OCI-LY7 (cell line): ENCODE results near the gene NKX2-1. TPM values are rescaled to one million over a fixed set of nuclear protein-coding genes. Genes with fewer than 3 reads are reported as not detected.

ENCODE experiments used
- BruUV-seq: library from RNA; stranded (reverse); fragments of 400-500 nt; replicated peaks from 2 replicates; lab custom pipeline; 2021; lab: Mats Ljungman, UMichigan
- CTCF ChIA-PET: fragments of 300-600 bp; sonication (Branson Sonifier 250); formaldehyde crosslinking; loops from one replicate; lab custom pipeline; 2022; ENCODE audit warnings: antibody characterized with exemption; ENCODE audit not compliant: unreplicated experiment; lab: Charles Lee
- POLR2A ChIA-PET: fragments of 300-600 bp; sonication (Branson Sonifier 250); formaldehyde crosslinking; loops from one replicate; lab custom pipeline; 2022; ENCODE audit warnings: antibody characterized with exemption; lab: Charles Lee
- DNase-seq: peaks from one replicate; pipeline ENCODE4 v3.0.0-alpha.2; 2015; ENCODE audit warnings: low spot score
- H2AFZ ChIP-seq: fragments of 200-600 bp; sonication (generic), shearing (Covaris generic); 2 replicates; pipeline ENCODE4 v1.6.1; 2014; ENCODE audit warnings: mild to moderate bottlenecking, antibody characterized with exemption, low read length, moderate library complexity
- H3K27ac ChIP-seq: fragments of 200-600 bp; sonication (generic); 2 replicates; pipeline ENCODE4 v1.5.1; 2014; ENCODE audit warnings: mixed run types, low read depth, mild to moderate bottlenecking, moderate library complexity, low read length, inconsistent platforms; ENCODE audit not compliant: poor library complexity, severe bottlenecking
- H3K36me3 ChIP-seq: fragments of 200-600 bp; sonication (generic); 2 replicates; pipeline ENCODE4 v1.6.1; 2014; ENCODE audit warnings: mild to moderate bottlenecking, antibody characterized with exemption, low read length, moderate library complexity, mixed read lengths; ENCODE audit not compliant: insufficient read depth
- H3K4me1 ChIP-seq: fragments of 200-600 bp; sonication (generic); 2 replicates; pipeline ENCODE4 v1.5.1; 2014; ENCODE audit warnings: mild to moderate bottlenecking, low read length; ENCODE audit not compliant: insufficient read depth, poor library complexity, severe bottlenecking
- H3K4me2 ChIP-seq: fragments of 200-600 bp; sonication (generic); 2 replicates; pipeline ENCODE4 v1.6.1; 2014; ENCODE audit warnings: mild to moderate bottlenecking, low read length
- H3K4me3 ChIP-seq: fragments of 200-600 bp; sonication (generic); 2 replicates; pipeline ENCODE4 v1.5.1; 2014; ENCODE audit warnings: mild to moderate bottlenecking, low read depth, low read length; ENCODE audit not compliant: poor library complexity, severe bottlenecking
- H3K79me2 ChIP-seq: fragments of 200-600 bp; sonication (generic); 2 replicates; pipeline ENCODE4 v1.6.1; 2016; ENCODE audit warnings: low read depth, mild to moderate bottlenecking, low read length, moderate library complexity, mixed read lengths; ENCODE audit not compliant: insufficient read depth
- H3K9me2 ChIP-seq: fragments of 200-600 bp; sonication (generic); 2 replicates; pipeline ENCODE4 v1.6.1; 2016; ENCODE audit warnings: mild to moderate bottlenecking, low read length, mixed read lengths; ENCODE audit not compliant: insufficient read depth
- H3K9me3 ChIP-seq: fragments of 200-600 bp; sonication (generic); 2 replicates; pipeline ENCODE4 v1.6.1; 2014; ENCODE audit warnings: mild to moderate bottlenecking, mixed run types, low read length, mixed read lengths
- H4K20me1 ChIP-seq: fragments of 200-600 bp; sonication (generic); 2 replicates; pipeline ENCODE4 v1.6.1; 2014; ENCODE audit warnings: mild to moderate bottlenecking, antibody characterized with exemption, low read length, moderate library complexity, mixed read lengths; ENCODE audit not compliant: insufficient read depth
- CTCF ChIP-seq: fragments of 200-600 bp; sonication (generic); conservative IDR thresholded peaks from 2 replicates; pipeline ENCODE4 v1.5.1; 2014; ENCODE audit warnings: mild to moderate bottlenecking, antibody characterized with exemption, low read length, moderate library complexity, mixed read lengths
- EZH2phosphoT487 ChIP-seq: fragments of 200-600 bp; sonication (generic); IDR thresholded peaks from 2 replicates; pipeline ENCODE4 v1.6.1; 2018; ENCODE audit warnings: low read depth, borderline replicate concordance, mild to moderate bottlenecking, mixed run types, antibody characterized with exemption, low read length, moderate library complexity, mixed read lengths
- intact Hi-C: fragments of 100-400 bp; cut with micrococcal nuclease; formaldehyde crosslinking; loops from one replicate; pipeline ENCODE4 v1.10.0; 2022; ENCODE audit not compliant: unreplicated experiment
- total RNA-seq, 2 experiments: library from RNA; depleted of rRNA in 1 of 2; stranded (reverse); fragments of >200 nt in 1 of 2; shearing (Covaris generic) in 1 of 2; gene quantifications; 2 replicates each; pipeline ENCODE4 v1.2.3, GENCODE V29; 2014 to 2022

NKX2-1 gene
- total RNA-seq, 2 experiments from 2014 or later, result not detected

GRCh38 chr14:36505892-36506731 lies 13.9 kb downstream of the NKX2-1 start:
- no peak for TF ChIP-seq CTCF
- TF ChIP-seq EZH2phosphoT487, result no peak
- Histone ChIP-seq H4K20me1 (no peaks in the 10 kb centered on the region), H3K4me3 (no peak overlapping the region), H3K4me1 (no peaks in the 10 kb centered on the region), H3K27ac (no peak overlapping the region), H3K9me2 (no peaks in the 10 kb centered on the region), H3K4me2 (no peak overlapping the region), H2AFZ (no peak overlapping the region), H3K9me3 (no peaks in the 10 kb centered on the region), H3K79me2 (no peaks in the 10 kb centered on the region), H3K36me3 (no peaks in the 10 kb centered on the region)
- intact Hi-C loops, result no loop called here
- no peak for DNase-seq
- no TSS peak for BruUV-seq
- CTCF ChIA-PET, result no interaction called here
- POLR2A ChIA-PET, result no interaction called here

- no TSS peak for BruUV-seq
- Histone ChIP-seq H4K20me1 (no peaks in the 10 kb centered on the region), H3K4me3 (no peak overlapping the region), H3K79me2 (no peaks in the 10 kb centered on the region), H3K4me2 (no peak overlapping the region), H3K27ac (no peak overlapping the region), H3K4me1 (no peaks in the 10 kb centered on the region), H2AFZ (no peak overlapping the region), H3K9me3 (no peaks in the 10 kb centered on the region), H3K36me3 (no peaks in the 10 kb centered on the region), H3K9me2 (no peaks in the 10 kb centered on the region)
- CTCF ChIA-PET, result no interaction called here
- TF ChIP-seq EZH2phosphoT487 (no peak), CTCF (no peak)
- POLR2A ChIA-PET, result no interaction called here
- intact Hi-C loops, result no loop called here
- DNase-seq, result no peak
These were observed 14.7 kb downstream of the NKX2-1 start for GRCh38 chr14:36505181-36505815.

GRCh38 chr14:36504771-36505175 lies 15.3 kb downstream of the NKX2-1 start:
- no peak for DNase-seq
- Histone ChIP-seq H3K4me1 (no peaks in the 10 kb centered on the region), H4K20me1 (no peaks in the 10 kb centered on the region), H2AFZ (no peak overlapping the region), H3K36me3 (no peaks in the 10 kb centered on the region), H3K9me2 (no peaks in the 10 kb centered on the region), H3K9me3 (no peaks in the 10 kb centered on the region), H3K27ac (no peak overlapping the region), H3K4me2 (no peak overlapping the region), H3K79me2 (no peaks in the 10 kb centered on the region), H3K4me3 (no peak overlapping the region)
- no TSS peak for BruUV-seq
- intact Hi-C loops, result no loop called here
- TF ChIP-seq CTCF (no peak), EZH2phosphoT487 (no peak)
- CTCF ChIA-PET, result no interaction called here
- POLR2A ChIA-PET, result no interaction called here
